Measurements from ENCODE around the gene DENND1C. TPM values are rescaled to one million over a fixed set of nuclear protein-coding genes. Genes with fewer than 3 reads are reported as not detected.
A peak's percentile ranks its signal among the peaks of the same experiment; 100 is the strongest.
"Not testable (repeated sequence)": the region's sequence is repeated elsewhere in the genome, so short reads cannot be mapped to it uniquely, and the experiment has no call there.

The DENND1C gene
- total RNA-seq, 1 experiment from 2014 or later, result 1.1 TPM

DNA sequence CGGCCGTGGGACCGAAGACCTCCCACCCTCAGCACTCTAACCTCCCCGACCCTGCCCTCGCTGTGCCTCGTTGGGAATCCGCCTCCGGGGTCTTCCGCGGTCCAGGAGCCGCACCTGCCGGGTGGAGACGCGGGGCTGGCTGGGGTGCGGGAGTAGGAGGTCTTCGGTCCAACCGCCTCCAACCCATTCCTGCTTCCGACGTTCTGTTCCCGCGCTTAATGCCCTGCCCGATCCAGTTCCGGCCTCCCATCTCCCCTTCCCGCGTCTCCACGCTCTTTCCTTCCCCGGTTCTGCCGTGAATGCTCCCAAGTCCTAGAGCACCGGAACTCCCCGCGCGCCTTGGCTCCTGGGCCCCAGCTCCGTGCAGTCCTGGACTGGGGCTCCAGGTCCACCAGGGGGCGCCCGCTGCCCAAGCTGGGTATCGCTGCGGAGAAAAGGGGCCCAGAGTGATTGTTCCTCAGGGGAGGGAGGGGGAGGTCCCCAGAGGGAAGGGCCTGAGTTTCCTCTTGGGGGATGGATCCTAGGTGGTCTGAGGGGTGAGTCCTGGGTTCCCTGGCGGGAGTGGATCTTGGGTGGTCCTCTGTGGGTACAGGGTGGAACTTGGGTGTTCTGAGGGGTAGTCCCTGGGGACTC, 35.2 kb upstream of the DENND1C start:
- Histone ChIP-seq H3K36me3 (replicated peaks; ENCODE audit: control insufficient read depth, insufficient read depth, low read length) (no peaks in the 10 kb centered on the region), H3K27me3 (ENCODE audit: control insufficient read depth, insufficient read depth, low read length) (no peaks in the 10 kb centered on the region), H3K4me3 (ENCODE audit: insufficient read depth, low read depth, low read length) (peak overlapping the region; percentile 72)
- peak; percentile 97 for DNase-seq

DNA sequence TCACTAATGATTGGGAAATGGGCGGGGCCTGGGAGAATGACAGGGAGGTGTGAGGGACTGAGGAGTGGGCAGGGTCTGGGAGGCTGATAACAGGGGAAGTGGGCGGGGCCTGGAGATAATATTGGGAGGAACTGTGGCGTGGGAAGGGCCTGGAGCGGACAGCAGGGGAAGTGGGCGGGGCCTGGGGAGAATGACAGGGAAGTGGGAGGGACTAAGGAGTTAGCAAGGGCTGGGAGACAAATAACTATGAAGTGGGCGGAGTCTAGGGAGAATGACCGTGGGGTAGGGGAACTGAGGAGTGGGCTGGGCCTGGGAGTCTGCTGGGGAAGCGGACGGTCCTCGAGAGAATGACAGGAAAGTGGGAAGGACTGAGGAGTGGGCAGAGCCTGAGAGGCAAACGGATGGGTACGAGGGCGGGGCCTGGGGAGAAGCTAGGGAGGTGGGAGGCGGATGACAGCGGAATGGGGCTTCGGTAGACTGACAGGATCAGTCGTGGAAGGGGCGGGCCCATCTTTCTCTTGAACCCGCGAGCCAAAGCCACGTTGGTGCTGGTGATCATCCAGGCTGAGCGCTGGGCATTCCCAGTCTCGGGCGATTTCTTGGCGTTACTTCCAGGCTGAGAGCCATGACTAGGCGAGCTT, 34.6 kb upstream of the DENND1C start:
- peak; percentile 98 for DNase-seq
- Histone ChIP-seq H3K36me3 (replicated peaks; ENCODE audit: control insufficient read depth, insufficient read depth, low read length) (no peaks in the 10 kb centered on the region), H3K4me3 (ENCODE audit: insufficient read depth, low read depth, low read length) (peak overlapping the region; percentile 72), H3K27me3 (ENCODE audit: control insufficient read depth, insufficient read depth, low read length) (no peaks in the 10 kb centered on the region)

GRCh38 chr19:6514926-6515544, 33.4 kb upstream of the DENND1C start:
- no peak for DNase-seq
- Histone ChIP-seq H3K4me3 (ENCODE audit: insufficient read depth, low read depth, low read length) (no peak overlapping the region), H3K36me3 (replicated peaks; ENCODE audit: control insufficient read depth, insufficient read depth, low read length) (no peaks in the 10 kb centered on the region), H3K27me3 (ENCODE audit: control insufficient read depth, insufficient read depth, low read length) (no peaks in the 10 kb centered on the region)

DNA sequence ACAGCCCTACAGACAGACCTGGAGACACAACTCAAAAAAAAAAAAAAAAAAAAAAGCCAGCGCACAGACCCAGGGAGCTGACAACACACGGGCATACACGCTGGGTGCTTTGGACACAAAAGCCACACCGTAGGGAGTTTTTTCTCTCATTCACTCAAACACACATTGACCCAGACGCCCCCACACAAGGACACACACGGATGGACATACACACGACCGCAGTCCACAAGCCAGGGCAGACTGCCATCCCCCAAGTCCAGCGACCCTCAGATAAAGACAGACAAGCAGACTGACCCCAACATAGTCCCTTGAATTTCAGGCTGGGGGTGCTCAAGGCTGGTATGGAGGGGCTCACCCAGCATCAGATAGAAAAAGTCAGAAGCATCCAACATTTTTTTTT, 32.5 kb upstream of the DENND1C start:
- H3K27me3 ChIP-seq (ENCODE audit: control insufficient read depth, insufficient read depth, low read length), result no peaks in the 10 kb centered on the region
- no peak overlapping the region for H3K4me3 ChIP-seq (ENCODE audit: insufficient read depth, low read depth, low read length)
- no peaks in the 10 kb centered on the region for H3K36me3 ChIP-seq (replicated peaks; ENCODE audit: control insufficient read depth, insufficient read depth, low read length)
- DNase-seq, result no peak

DNA sequence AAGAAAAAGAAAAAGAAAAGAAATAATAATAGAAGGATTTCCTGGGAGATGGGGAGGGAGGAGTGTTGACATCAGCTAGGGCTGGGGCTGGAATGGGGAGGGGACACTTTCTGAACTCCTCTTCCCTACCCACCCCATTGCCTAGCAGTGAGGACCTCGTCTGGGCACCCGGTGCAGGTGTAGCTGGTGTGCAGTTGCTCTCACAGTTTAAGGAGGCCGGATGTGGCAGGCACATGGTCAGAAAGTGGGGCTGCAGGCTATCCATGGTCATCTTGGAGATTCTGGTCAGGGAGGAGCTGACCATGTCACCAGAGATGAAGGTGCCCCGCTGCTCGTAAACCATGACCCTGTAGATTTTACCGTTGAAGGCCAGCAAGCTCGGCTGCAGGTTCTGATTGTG, 29.0 kb upstream of the DENND1C start:
- H3K36me3 ChIP-seq (replicated peaks; ENCODE audit: control insufficient read depth, insufficient read depth, low read length), result no peaks in the 10 kb centered on the region
- DNase-seq, result no peak
- no peaks in the 10 kb centered on the region for H3K27me3 ChIP-seq (ENCODE audit: control insufficient read depth, insufficient read depth, low read length)
- no peak overlapping the region for H3K4me3 ChIP-seq (ENCODE audit: insufficient read depth, low read depth, low read length)

DNA sequence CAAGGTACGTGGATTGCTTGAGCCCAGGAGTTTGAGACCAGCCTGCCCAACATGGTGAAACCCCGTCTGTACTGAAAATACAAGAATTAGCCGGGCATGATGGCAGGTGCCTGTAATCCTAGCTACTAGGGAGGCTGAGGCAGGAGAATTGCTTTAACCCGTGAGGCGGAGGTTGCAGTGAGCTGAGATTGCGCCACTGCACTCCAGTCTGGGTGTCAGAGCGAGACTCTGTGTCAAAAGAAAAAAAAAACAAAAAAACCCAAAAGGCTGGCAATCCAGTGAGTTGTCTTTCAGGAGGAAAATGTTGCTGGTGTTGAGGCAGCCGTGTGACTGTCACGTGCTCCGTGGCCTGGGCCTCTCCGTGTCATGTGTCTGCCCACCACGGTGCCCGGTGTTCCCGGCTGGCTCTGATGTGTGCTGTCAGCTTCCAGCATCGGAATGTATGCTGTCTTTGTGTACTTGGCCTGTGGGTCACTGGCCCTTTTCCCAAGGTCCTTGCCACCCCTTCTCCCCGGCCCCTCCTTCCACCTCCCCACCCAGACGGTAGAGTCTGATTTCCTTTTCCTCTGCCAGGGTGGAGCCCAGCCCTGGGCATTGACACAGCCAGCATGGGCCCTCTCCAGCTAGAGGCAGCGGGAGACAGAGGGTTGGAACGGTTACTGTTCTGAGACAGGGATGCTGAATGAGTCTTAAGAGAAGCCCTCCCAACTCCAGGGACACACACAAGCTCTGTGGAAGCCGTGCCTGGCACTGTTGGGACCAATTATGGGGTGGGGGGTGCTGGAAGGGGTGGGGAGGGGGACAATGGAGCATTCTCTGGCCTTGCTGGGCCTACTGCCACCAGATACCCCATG, 27.8 kb upstream of the DENND1C start:
- Histone ChIP-seq H3K4me3 (ENCODE audit: insufficient read depth, low read depth, low read length) (no peak overlapping the region), H3K36me3 (replicated peaks; ENCODE audit: control insufficient read depth, insufficient read depth, low read length) (no peaks in the 10 kb centered on the region), H3K27me3 (ENCODE audit: control insufficient read depth, insufficient read depth, low read length) (no peaks in the 10 kb centered on the region)
- no peak for DNase-seq

DNA sequence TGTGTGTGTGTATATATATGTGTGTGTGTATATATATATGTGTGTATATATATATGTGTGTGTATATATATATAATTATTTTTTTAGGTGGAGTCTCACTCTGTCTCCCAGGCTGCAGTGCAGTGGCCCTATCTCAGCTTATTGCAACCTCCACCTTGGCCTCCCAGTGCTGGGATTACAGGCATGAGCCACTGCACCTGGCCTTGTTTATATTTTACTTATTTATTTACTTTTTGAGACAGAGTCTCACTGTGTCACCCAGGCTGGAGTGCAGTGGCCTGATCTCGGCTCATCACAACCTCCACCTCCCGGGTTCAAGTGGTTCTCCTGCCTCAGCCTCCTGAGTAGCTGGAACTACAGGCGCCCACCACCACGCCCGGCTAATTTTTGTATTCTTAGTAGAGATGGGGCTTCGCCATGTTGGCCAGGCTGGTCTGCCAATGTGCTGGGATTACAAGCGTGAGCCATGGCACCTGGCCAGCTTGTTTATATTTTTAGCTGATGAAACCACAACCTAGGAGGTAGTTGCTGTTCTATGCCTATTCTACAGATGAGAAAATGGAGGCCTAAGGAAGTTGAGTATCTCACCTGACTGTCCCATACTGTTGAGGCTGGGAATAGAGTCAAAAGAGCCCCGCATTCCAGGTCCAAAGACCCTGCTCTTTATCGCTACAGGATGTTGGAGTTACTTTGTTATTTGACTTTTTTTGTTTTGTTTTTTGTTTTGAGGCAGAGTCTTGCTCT, 26.6 kb upstream of the DENND1C start:
- DNase-seq; H3K4me3 ChIP-seq (ENCODE audit: insufficient read depth, low read depth, low read length); H3K27me3 ChIP-seq (ENCODE audit: control insufficient read depth, insufficient read depth, low read length); H3K36me3 ChIP-seq (replicated peaks; ENCODE audit: control insufficient read depth, insufficient read depth, low read length): not testable (repeated sequence)

- DNase-seq, result no peak
- Histone ChIP-seq H3K27me3 (ENCODE audit: control insufficient read depth, insufficient read depth, low read length) (peaks cover 24% of the 10 kb centered on the region), H3K36me3 (replicated peaks; ENCODE audit: control insufficient read depth, insufficient read depth, low read length) (no peaks in the 10 kb centered on the region; the same call in 1 of the 2 replicates), H3K4me3 (ENCODE audit: insufficient read depth, low read depth, low read length) (no peak overlapping the region)
Observed at GRCh38 chr19:6503407-6504201, 22.0 kb upstream of the DENND1C start.

GRCh38 chr19:6501740-6502648, 20.4 kb upstream of the DENND1C start, which contains the start of gene TUBB4A:
Gene TUBB4A (minus strand): TSS chr19:6502309. CDS start chr19:6502212, 97 bp downstream.
- DNase-seq, result peak; percentile 93
- no peaks in the 10 kb centered on the region; the same call in 1 of the 2 replicates for H3K36me3 ChIP-seq (replicated peaks; ENCODE audit: control insufficient read depth, insufficient read depth, low read length)
- peak within 1 kb of the TSS; percentile 54 for H3K4me3 ChIP-seq (ENCODE audit: insufficient read depth, low read depth, low read length)
- peaks cover 24% of the 10 kb centered on the region for H3K27me3 ChIP-seq (ENCODE audit: control insufficient read depth, insufficient read depth, low read length)

GRCh38 chr19:6500837-6501739, 19.5 kb upstream of the DENND1C start:
- peak overlapping the region; percentile 54; the same call in 1 of the 2 replicates for H3K4me3 ChIP-seq (ENCODE audit: insufficient read depth, low read depth, low read length)
- DNase-seq, result peak; percentile 50
- peaks cover 24% of the 10 kb centered on the region for H3K27me3 ChIP-seq (ENCODE audit: control insufficient read depth, insufficient read depth, low read length)
- H3K36me3 ChIP-seq (replicated peaks; ENCODE audit: control insufficient read depth, insufficient read depth, low read length), result no peaks in the 10 kb centered on the region; the same call in 1 of the 2 replicates

- Histone ChIP-seq H3K36me3 (replicated peaks; ENCODE audit: control insufficient read depth, insufficient read depth, low read length) (no peaks in the 10 kb centered on the region; the same call in 1 of the 2 replicates), H3K4me3 (ENCODE audit: insufficient read depth, low read depth, low read length) (no peak overlapping the region), H3K27me3 (ENCODE audit: control insufficient read depth, insufficient read depth, low read length) (peaks cover 24% of the 10 kb centered on the region)
- DNase-seq, result no peak
Observed at GRCh38 chr19:6499052-6499790, 17.6 kb upstream of the DENND1C start.
